HepG2 (cell line): ENCODE data around the gene TMEM220. TPM values are rescaled to one million over a fixed set of nuclear protein-coding genes. Genes with fewer than 3 reads are reported as not detected.

Experiments
- ATF1 ChIP-seq: IDR thresholded peaks from 2 replicates; pipeline ENCODE4 v1.6.1; 2016; ENCODE audit warnings: mild to moderate bottlenecking, control low read depth
- ATF7-NPFF ChIP-seq: sonication (generic); formaldehyde crosslinking; IDR thresholded peaks from 2 replicates; pipeline ENCODE4 v1.8.1; 2023; ENCODE audit warnings: mild to moderate bottlenecking, low read depth, missing genetic modification reagents, moderate library complexity
- CEBPG ChIP-seq: IDR thresholded peaks from 2 replicates; pipeline ENCODE4 v1.6.1; 2016
- CEBPZ ChIP-seq: IDR thresholded peaks from 2 replicates; pipeline ENCODE4 v1.6.1; 2012; ENCODE audit warnings: low read length, improper control_type of control experiment
- FUBP1 ChIP-seq: sonication (generic); formaldehyde crosslinking; IDR thresholded peaks from 2 replicates; pipeline ENCODE4 v1.5.1; 2020; ENCODE audit warnings: missing genetic modification reagents, mild to moderate bottlenecking, borderline replicate concordance
- HDAC2 ChIP-seq: sonication (generic); formaldehyde crosslinking; IDR thresholded peaks from 2 replicates; pipeline ENCODE4 v1.4.0; 2020; ENCODE audit warnings: missing genetic modification reagents
- MIXL1 ChIP-seq: IDR thresholded peaks from 2 replicates; pipeline ENCODE4 v1.6.1; 2016
- MYNN ChIP-seq: sonication (generic); formaldehyde crosslinking; IDR thresholded peaks from 2 replicates; pipeline ENCODE4 v1.4.0; 2020; ENCODE audit warnings: mild to moderate bottlenecking, low read depth, missing genetic modification reagents
- PAX8 ChIP-seq: sonication (generic); formaldehyde crosslinking; IDR thresholded peaks from 2 replicates; pipeline ENCODE4 v1.8.0; 2022; ENCODE audit warnings: mild to moderate bottlenecking, missing genetic modification reagents, borderline replicate concordance
- POGZ ChIP-seq: sonication (generic); formaldehyde crosslinking; IDR thresholded peaks from 2 replicates; pipeline ENCODE4 v1.4.0; 2020; ENCODE audit warnings: mild to moderate bottlenecking, missing genetic modification reagents
- RAD21 ChIP-seq: fragments of 450-650 bp; formaldehyde crosslinking; IDR thresholded peaks from 2 replicates; pipeline ENCODE4 v1.5.0; 2020; ENCODE audit warnings: mild to moderate bottlenecking
- RBAK ChIP-seq: sonication (generic); formaldehyde crosslinking; IDR thresholded peaks from 2 replicates; pipeline ENCODE4 v1.5.1; 2020; ENCODE audit warnings: mild to moderate bottlenecking, missing genetic modification reagents
- SAP130 ChIP-seq: IDR thresholded peaks from 2 replicates; pipeline ENCODE4 v1.6.1; 2016; ENCODE audit warnings: low read depth
- SIX4 ChIP-seq: sonication (generic); formaldehyde crosslinking; IDR thresholded peaks from 2 replicates; pipeline ENCODE4 v1.4.0; 2020; ENCODE audit warnings: missing genetic modification reagents
- TGIF2 ChIP-seq: IDR thresholded peaks from 2 replicates; pipeline ENCODE4 v1.6.1; 2016; ENCODE audit warnings: control low read depth, missing compliant biosample characterization
- ZMYM4 ChIP-seq: sonication (generic); formaldehyde crosslinking; IDR thresholded peaks from 2 replicates; pipeline ENCODE4 v1.8.1; 2023; ENCODE audit warnings: mild to moderate bottlenecking, missing genetic modification reagents
- ZNF17 ChIP-seq: sonication (generic); formaldehyde crosslinking; IDR thresholded peaks from 2 replicates; pipeline ENCODE4 v1.5.0; 2020; ENCODE audit warnings: mild to moderate bottlenecking, missing genetic modification reagents
- ZNF234 ChIP-seq: sonication (generic); formaldehyde crosslinking; conservative IDR thresholded peaks from 2 replicates; pipeline ENCODE4 v1.5.1; 2020; ENCODE audit warnings: mild to moderate bottlenecking, missing genetic modification reagents
- ZNF260 ChIP-seq: sonication (generic); formaldehyde crosslinking; IDR thresholded peaks from 2 replicates; pipeline ENCODE4 v1.4.0; 2020; ENCODE audit warnings: missing genetic modification reagents, low read depth, mild to moderate bottlenecking, borderline replicate concordance
- ZNF652 ChIP-seq: IDR thresholded peaks from 2 replicates; pipeline ENCODE4 v1.6.1; 2016; ENCODE audit warnings: low read depth, borderline replicate concordance
- ZNF720 ChIP-seq: sonication (generic); formaldehyde crosslinking; IDR thresholded peaks from 2 replicates; pipeline ENCODE4 v1.4.0; 2020; ENCODE audit warnings: missing genetic modification reagents
- ZNF75D ChIP-seq: sonication (generic); formaldehyde crosslinking; IDR thresholded peaks from 2 replicates; pipeline ENCODE4 v1.8.1; 2023; ENCODE audit warnings: missing genetic modification reagents, mild to moderate bottlenecking, borderline replicate concordance
- ZNF761 ChIP-seq: sonication (generic); formaldehyde crosslinking; conservative IDR thresholded peaks from 2 replicates; pipeline ENCODE4 v1.4.0; 2020; ENCODE audit warnings: mild to moderate bottlenecking, missing genetic modification reagents
- ZNF775 ChIP-seq: sonication (generic); formaldehyde crosslinking; IDR thresholded peaks from 2 replicates; pipeline ENCODE4 v1.4.0; 2020; ENCODE audit warnings: missing genetic modification reagents, mild to moderate bottlenecking, moderate library complexity, borderline replicate concordance
- polyA plus RNA-seq, 8 experiments: library from polyadenylated mRNA; depleted of rRNA in 3 of 8; stranded (reverse) in 7 of 8; unstranded in 1 of 8; fragments of >200 nt; fragmentation: Illumina TruSeq in 4 of 8; extraction: Trizol in 4 of 8; gene quantifications; 2 replicates each; pipeline versions ENCODE4 v1.2.1 to v1.2.3, GENCODE V29; 2011 to 2016; ENCODE audit warnings: low read depth in 4 of 8, missing spikeins in 1 of 8, mixed read lengths in 1 of 8; ENCODE audit not compliant: insufficient read depth in 1 of 8
- total RNA-seq, 5 experiments: library from RNA; depleted of rRNA; stranded (reverse); fragments of >200 nt; fragmentation: Illumina TruSeq; extraction: Trizol; gene quantifications; 2 replicates each; pipeline ENCODE4 v1.2.3, GENCODE V29; 2016; ENCODE audit warnings: low read depth in 1 of 5

TMEM220 gene
- total and polyA plus RNA-seq, 2 of the 13 experiments (the other 11 are each of a cell fraction or from before 2014, with no cell fraction given), result 1.3 to 2.2 TPM

GRCh38 chr17:10729334-10730193, at the start of gene TMEM220 (continued):
- TF ChIP-seq ZNF17 (CRISPR knock-in tag), result no peak
- TF ChIP-seq ZNF720 (CRISPR knock-in tag), result no peak
- no peak for TF ChIP-seq SIX4 (CRISPR knock-in tag)
- TF ChIP-seq ZNF260 (CRISPR knock-in tag), result no peak
- TF ChIP-seq ZNF761 (CRISPR knock-in tag), result no peak
- TF ChIP-seq FUBP1, result no peak
- no peak for TF ChIP-seq ZNF775 (CRISPR knock-in tag)
- TF ChIP-seq SAP130 (CRISPR knock-in tag), result peak; percentile 58; the same call in 1 of the 2 replicates
- no peak for TF ChIP-seq ZNF652 (CRISPR knock-in tag)
- no peak for TF ChIP-seq RBAK
- TF ChIP-seq ATF7-NPFF (CRISPR knock-in tag), result peak; percentile 72; the same call in 1 of the 2 replicates
- TF ChIP-seq POGZ, result peak; percentile 61; the same call in 1 of the 2 replicates
- TF ChIP-seq RAD21 (CRISPR knock-in tag), result peak; percentile 11; the same call in 1 of the 2 replicates
- TF ChIP-seq MYNN (CRISPR knock-in tag), result no peak
- no peak for TF ChIP-seq CEBPZ
- no peak; the same call in none of the 2 replicates for TF ChIP-seq HDAC2 (CRISPR knock-in tag)
- no peak for TF ChIP-seq ZNF75D
- no peak for TF ChIP-seq TGIF2
- peak; percentile 67; the same call in 1 of the 2 replicates for TF ChIP-seq ZMYM4 (CRISPR knock-in tag)
- no peak for TF ChIP-seq ATF1 (CRISPR knock-in tag)
- no peak for TF ChIP-seq CEBPG (CRISPR knock-in tag)
- TF ChIP-seq PAX8 (CRISPR knock-in tag), result peak; percentile 67; the same call in 1 of the 2 replicates
- no peak for TF ChIP-seq ZNF234 (CRISPR knock-in tag)
- 0 out of 2 replicates have a peak, but pooled peaks have one; percentile 16 for TF ChIP-seq MIXL1 (CRISPR knock-in tag)
